Measurements from ENCODE around the gene NKX6-1.
A peak's percentile ranks its signal among the peaks of the same experiment; 100 is the strongest.

The NKX6-1 gene

DNA sequence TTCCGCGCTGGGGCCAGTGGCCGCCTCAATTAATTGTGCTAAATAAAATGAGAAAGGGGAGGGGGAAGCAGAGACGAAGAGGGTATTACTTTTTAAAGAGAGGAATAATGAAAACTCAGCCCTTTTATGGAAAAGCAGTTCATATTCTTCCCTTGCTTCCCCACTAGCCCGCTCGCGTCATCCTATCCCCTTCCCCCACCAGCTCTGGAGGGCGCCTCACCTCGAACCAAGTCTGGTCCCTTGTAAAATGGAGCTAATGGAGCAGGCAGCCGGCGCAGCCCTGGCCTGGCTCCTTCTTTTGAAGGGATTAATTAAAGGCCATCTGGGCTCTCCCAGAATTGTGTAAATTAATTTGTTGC lies 511 bp upstream of the NKX6-1 start:
- DNase-seq (ENCODE audit: low read depth): no peak
- peak overlapping the region; percentile 42 for H3K4me3 ChIP-seq (ENCODE audit: low read depth, low read length)
- no peak for TF ChIP-seq CTCF (conservative IDR thresholded peaks at IDR 0.05; ENCODE audit: low read depth, low read length)

- H3K4me3 ChIP-seq (ENCODE audit: low read depth, low read length): peak overlapping the region; percentile 65
- TF ChIP-seq CTCF (conservative IDR thresholded peaks at IDR 0.05; ENCODE audit: low read depth, low read length): no peak
- peak; percentile 50 for DNase-seq (ENCODE audit: low read depth)
Observed at GRCh38 chr4:84498203-84498934, 723 bp downstream of the NKX6-1 start.

DNA sequence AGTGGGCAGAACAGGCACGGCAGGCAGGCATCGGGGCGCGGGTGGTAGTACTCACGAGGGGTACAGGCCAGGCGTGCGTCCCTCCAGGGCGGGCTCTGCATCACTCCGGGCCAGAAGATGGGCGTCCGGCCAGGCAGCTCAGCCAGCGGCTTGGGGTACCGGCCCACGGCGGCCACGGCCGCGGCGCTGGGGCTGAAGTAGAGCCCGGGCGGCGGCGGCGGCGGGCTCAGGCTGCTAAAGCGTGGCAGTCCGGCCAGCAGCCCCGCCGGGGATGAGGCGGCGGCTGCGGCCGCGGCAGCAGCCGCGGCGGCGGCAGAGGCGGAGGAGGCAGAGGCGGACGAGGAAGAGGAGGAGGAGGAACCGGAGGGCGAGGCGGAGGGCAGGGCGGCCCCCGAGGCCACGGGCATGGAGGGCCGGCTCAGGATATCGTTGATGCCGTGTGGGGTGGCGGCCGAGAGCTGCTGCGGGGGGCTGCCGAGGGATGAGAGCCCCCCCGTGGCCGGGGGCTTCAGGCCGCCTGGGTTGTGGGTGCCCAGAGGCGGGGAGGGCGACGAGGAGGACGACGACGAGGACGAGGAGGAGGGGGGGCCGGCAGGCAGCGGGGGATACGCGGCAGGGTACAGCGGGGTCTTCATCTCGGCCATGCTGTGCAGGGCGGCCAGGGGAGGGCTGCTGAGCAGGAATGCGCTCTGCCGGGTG lies 1.4 kb downstream of the NKX6-1 start:
- DNase-seq (ENCODE audit: low read depth): no peak
- H3K4me3 ChIP-seq (ENCODE audit: low read depth, low read length): peak overlapping the region; percentile 65
- TF ChIP-seq CTCF (conservative IDR thresholded peaks at IDR 0.05; ENCODE audit: low read depth, low read length): no peak

- DNase-seq (ENCODE audit: low read depth): peak; percentile 67
- H3K4me3 ChIP-seq (ENCODE audit: low read depth, low read length): peak overlapping the region; percentile 65
- no peak for TF ChIP-seq CTCF (conservative IDR thresholded peaks at IDR 0.05; ENCODE audit: low read depth, low read length)
Observed at GRCh38 chr4:84496706-84497503, 2.2 kb downstream of the NKX6-1 start.

- peak overlapping the region; percentile 65 for H3K4me3 ChIP-seq (ENCODE audit: low read depth, low read length)
- no peak for TF ChIP-seq CTCF (conservative IDR thresholded peaks at IDR 0.05; ENCODE audit: low read depth, low read length)
- no peak for DNase-seq (ENCODE audit: low read depth)
Observed at GRCh38 chr4:84496331-84496705, 2.8 kb downstream of the NKX6-1 start.

GRCh38 chr4:84495794-84496261 lies 3.3 kb downstream of the NKX6-1 start:
- H3K4me3 ChIP-seq (ENCODE audit: low read depth, low read length): peak overlapping the region; percentile 65
- no peak for DNase-seq (ENCODE audit: low read depth)
- TF ChIP-seq CTCF (conservative IDR thresholded peaks at IDR 0.05; ENCODE audit: low read depth, low read length): no peak
